Measurements from ENCODE around the gene ZNF25. TPM values are rescaled to one million over a fixed set of nuclear protein-coding genes. Genes with fewer than 3 reads are reported as not detected.

The ZNF25 gene
- polyA plus RNA-seq, 1 donor (not counting 4 experiments of a cell fraction or from before 2014, with no cell fraction given), result 2.7 TPM

DNA sequence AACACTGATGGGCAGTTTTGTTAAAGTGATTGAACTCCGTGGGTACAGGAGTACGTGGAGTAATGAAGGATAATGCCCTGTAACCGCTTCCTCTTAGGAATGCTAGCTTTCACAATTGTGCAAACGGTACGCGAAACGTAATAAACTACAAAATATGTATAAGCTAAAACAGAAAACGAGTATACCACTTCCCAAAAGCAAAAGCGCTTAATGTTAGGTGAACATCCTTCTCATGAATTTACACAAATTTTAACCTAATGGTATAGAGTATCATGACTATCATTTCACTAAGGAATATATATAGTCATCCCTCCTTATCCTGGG is 395 bp upstream of the ZNF25 start:
- Histone ChIP-seq H3K4me1 (ENCODE audit: control insufficient read depth, extremely low read depth, insufficient read depth, low read length) (peaks cover 4% of the 10 kb centered on the region), H3K9me1 (ENCODE audit: control insufficient read depth, extremely low read depth, insufficient read depth, low read length) (no peaks in the 10 kb centered on the region), H2AFZ (ENCODE audit: control insufficient read depth, low read length) (peak overlapping the region; percentile 100), H3K4me3 (ENCODE audit: control insufficient read depth in 2 of 3, extremely low read depth in 1 of 3, insufficient read depth in 2 of 3, low read depth in 1 of 3, low read length in 3 of 3) (peak overlapping the region; percentile 9 to 81 (median 67)), H3K9me3 (ENCODE audit: control insufficient read depth, low read depth, low read length) (no peaks in the 10 kb centered on the region), H3K9ac (ENCODE audit: control insufficient read depth, extremely low read depth, insufficient read depth, low read length) (peak overlapping the region; percentile 53), H3K27ac (ENCODE audit: control insufficient read depth, insufficient read depth, low read length) (no peak overlapping the region), H3K36me3 (ENCODE audit: control insufficient read depth in 2 of 2, extremely low read depth in 1 of 2, insufficient read depth in 2 of 2, low read length in 2 of 2) (no peaks in the 10 kb centered on the region), H4K20me1 (ENCODE audit: control insufficient read depth, extremely low read depth, insufficient read depth, low read length) (no peaks in the 10 kb centered on the region), H3K4me2 (ENCODE audit: control insufficient read depth, extremely low read depth, insufficient read depth, low read depth, low read length) (peak overlapping the region; percentile 91), H3K79me2 (ENCODE audit: control insufficient read depth, insufficient read depth, low read length) (no peaks in the 10 kb centered on the region), H3K27me3 (ENCODE audit: control insufficient read depth, extremely low read depth, insufficient read depth, low read length) (no peaks in the 10 kb centered on the region)
- FAIRE-seq (no peak), DNase-seq (ENCODE audit: low read depth, low spot score) (no peak)
- no peak for TF ChIP-seq EZH2 (IDR thresholded peaks at IDR 0.05; ENCODE audit: low read length)
- dilution Hi-C loops (cut with MboI; ENCODE audit: extremely low pct_ligation_motif_present, low sequenced_read_pairs), result no loop called here

DNA sequence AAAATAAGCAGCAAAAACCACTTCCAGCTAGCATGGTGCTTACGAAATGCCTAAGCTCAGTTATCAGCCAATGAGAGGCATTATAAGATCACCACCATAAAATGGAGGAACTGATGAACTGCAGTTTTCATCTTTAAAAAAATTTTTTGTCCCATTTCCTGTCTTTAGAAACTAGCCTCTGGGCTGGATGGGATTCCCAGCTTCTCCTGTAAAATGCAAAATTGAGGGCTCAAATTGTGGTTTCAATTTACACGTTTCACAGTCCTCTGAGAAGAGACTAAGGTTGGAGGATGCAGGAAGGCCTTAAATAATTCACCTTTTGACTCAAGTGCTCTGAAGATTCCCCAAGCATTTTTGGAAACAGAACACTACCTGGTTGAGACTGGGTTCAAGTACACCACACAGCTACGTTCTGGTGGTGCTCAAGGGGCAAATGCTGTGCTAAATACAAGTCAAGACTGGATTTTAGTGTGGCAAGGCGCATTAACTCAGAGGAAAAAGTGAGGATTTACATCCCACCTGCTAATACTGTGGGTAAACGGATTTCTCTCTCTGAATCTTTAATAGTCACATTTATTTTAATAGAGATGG is 951 bp downstream of the ZNF25 start:
- peak overlapping the region; percentile 70 for H3K27ac ChIP-seq (ENCODE audit: control insufficient read depth, insufficient read depth, low read length)
- peak; percentile 58 for FAIRE-seq
- no peaks in the 10 kb centered on the region for H3K9me3 ChIP-seq (ENCODE audit: control insufficient read depth, low read depth, low read length)

More for the DNA sequence above, 951 bp downstream of the ZNF25 start:
- peak overlapping the region; percentile 86 for H2AFZ ChIP-seq (ENCODE audit: control insufficient read depth, low read length)
- dilution Hi-C loops (cut with MboI; ENCODE audit: extremely low pct_ligation_motif_present, low sequenced_read_pairs), result no loop called here
- H3K36me3 ChIP-seq (ENCODE audit: control insufficient read depth in 2 of 2, extremely low read depth in 1 of 2, insufficient read depth in 2 of 2, low read length in 2 of 2), result no peaks in the 10 kb centered on the region
- H3K79me2 ChIP-seq (ENCODE audit: control insufficient read depth, insufficient read depth, low read length), result no peaks in the 10 kb centered on the region
- H3K9ac ChIP-seq (ENCODE audit: control insufficient read depth, extremely low read depth, insufficient read depth, low read length), result peak overlapping the region; percentile 88
- H3K9me1 ChIP-seq (ENCODE audit: control insufficient read depth, extremely low read depth, insufficient read depth, low read length), result no peaks in the 10 kb centered on the region
- peak overlapping the region; percentile 81 to 85 (median 83) for H3K4me3 ChIP-seq (ENCODE audit: control insufficient read depth in 2 of 3, extremely low read depth in 1 of 3, insufficient read depth in 2 of 3, low read depth in 1 of 3, low read length in 3 of 3)
- H3K4me1 ChIP-seq (ENCODE audit: control insufficient read depth, extremely low read depth, insufficient read depth, low read length), result peaks cover 4% of the 10 kb centered on the region
- no peak for TF ChIP-seq EZH2 (IDR thresholded peaks at IDR 0.05; ENCODE audit: low read length)
- TF ChIP-seq, protein P1, sequence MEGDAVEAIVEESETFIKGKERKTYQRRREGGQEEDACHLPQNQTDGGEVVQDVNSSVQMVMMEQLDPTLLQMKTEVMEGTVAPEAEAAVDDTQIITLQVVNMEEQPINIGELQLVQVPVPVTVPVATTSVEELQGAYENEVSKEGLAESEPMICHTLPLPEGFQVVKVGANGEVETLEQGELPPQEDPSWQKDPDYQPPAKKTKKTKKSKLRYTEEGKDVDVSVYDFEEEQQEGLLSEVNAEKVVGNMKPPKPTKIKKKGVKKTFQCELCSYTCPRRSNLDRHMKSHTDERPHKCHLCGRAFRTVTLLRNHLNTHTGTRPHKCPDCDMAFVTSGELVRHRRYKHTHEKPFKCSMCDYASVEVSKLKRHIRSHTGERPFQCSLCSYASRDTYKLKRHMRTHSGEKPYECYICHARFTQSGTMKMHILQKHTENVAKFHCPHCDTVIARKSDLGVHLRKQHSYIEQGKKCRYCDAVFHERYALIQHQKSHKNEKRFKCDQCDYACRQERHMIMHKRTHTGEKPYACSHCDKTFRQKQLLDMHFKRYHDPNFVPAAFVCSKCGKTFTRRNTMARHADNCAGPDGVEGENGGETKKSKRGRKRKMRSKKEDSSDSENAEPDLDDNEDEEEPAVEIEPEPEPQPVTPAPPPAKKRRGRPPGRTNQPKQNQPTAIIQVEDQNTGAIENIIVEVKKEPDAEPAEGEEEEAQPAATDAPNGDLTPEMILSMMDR (optimal IDR thresholded peaks at IDR 0.05 in 1 of 3, IDR thresholded peaks at IDR 0.05 in 1 of 3, conservative IDR thresholded peaks at IDR 0.05 in 1 of 3; ENCODE audit: extremely low read depth in 1 of 3, insufficient read depth in 2 of 3, low read length in 3 of 3), result no peak
- no peaks in the 10 kb centered on the region for H3K27me3 ChIP-seq (ENCODE audit: control insufficient read depth, extremely low read depth, insufficient read depth, low read length)
- H3K4me2 ChIP-seq (ENCODE audit: control insufficient read depth, extremely low read depth, insufficient read depth, low read depth, low read length), result peak overlapping the region; percentile 98
- H4K20me1 ChIP-seq (ENCODE audit: control insufficient read depth, extremely low read depth, insufficient read depth, low read length), result no peaks in the 10 kb centered on the region
- DNase-seq (ENCODE audit: low read depth, low spot score), result no peak

Data from keratinocyte (primary cell).